DOHH2 (cell line): ENCODE data around the gene IFI44L.

Experiments
- H3F3A ChIP-seq: fragments of 200-600 bp; sonication (generic), shearing (Covaris generic); 2 replicates; pipeline ENCODE4 v1.6.0; 2016; ENCODE audit warnings: antibody characterized with exemption, mild to moderate bottlenecking; ENCODE audit not compliant: control insufficient read depth, insufficient read depth
- H3K27ac ChIP-seq: fragments of 200-600 bp; sonication (generic); 2 replicates; pipeline ENCODE4 v1.5.1; 2014; ENCODE audit warnings: low read depth, mild to moderate bottlenecking, low read length, moderate library complexity
- H3K27me3 ChIP-seq: fragments of 200-600 bp; sonication (generic); 2 replicates; pipeline ENCODE4 v1.6.1; 2014; ENCODE audit warnings: mild to moderate bottlenecking, low read length, mixed read lengths; ENCODE audit not compliant: control insufficient read depth
- H3K36me3 ChIP-seq: fragments of 200-600 bp; sonication (generic); 2 replicates; pipeline ENCODE4 v1.6.1; 2014; ENCODE audit warnings: mild to moderate bottlenecking, low read length, moderate library complexity, mixed read lengths; ENCODE audit not compliant: control insufficient read depth
- H3K4me1 ChIP-seq: fragments of 200-600 bp; sonication (generic); 2 replicates; pipeline ENCODE4 v1.6.1; 2014; ENCODE audit warnings: mild to moderate bottlenecking, low read length, mixed read lengths; ENCODE audit not compliant: control insufficient read depth
- H3K4me2 ChIP-seq: fragments of 200-600 bp; sonication (generic); 2 replicates; pipeline ENCODE4 v1.6.0; 2014; ENCODE audit warnings: mild to moderate bottlenecking, low read length, moderate library complexity
- H3K4me3 ChIP-seq: fragments of 200-600 bp; sonication (generic); 2 replicates; pipeline ENCODE4 v1.5.1; 2014; ENCODE audit warnings: mild to moderate bottlenecking, low read length, mixed read lengths
- H3K79me2 ChIP-seq: fragments of 200-600 bp; sonication (generic); 2 replicates; pipeline ENCODE4 v1.6.1; 2014; ENCODE audit warnings: mild to moderate bottlenecking, low read length, mixed read lengths; ENCODE audit not compliant: control insufficient read depth
- H3K9me2 ChIP-seq: fragments of 200-600 bp; sonication (generic); replicated peaks from 2 replicates; pipeline ENCODE4 v1.6.1; 2014; ENCODE audit warnings: mild to moderate bottlenecking, low read length, mixed read lengths; ENCODE audit not compliant: control insufficient read depth
- H3K9me3 ChIP-seq: fragments of 200-600 bp; sonication (generic); 2 replicates; pipeline ENCODE4 v1.6.1; 2014; ENCODE audit warnings: antibody characterized with exemption, low read length, mixed read lengths; ENCODE audit not compliant: control insufficient read depth, insufficient read depth
- H4K20me1 ChIP-seq: fragments of 200-600 bp; sonication (generic); 2 replicates; pipeline ENCODE4 v1.6.0; 2014; ENCODE audit warnings: low read depth, mild to moderate bottlenecking, antibody characterized with exemption, low read length, moderate library complexity; ENCODE audit not compliant: control insufficient read depth, insufficient read depth
- EZH2phosphoT487 ChIP-seq: fragments of 200-600 bp; sonication (generic); IDR thresholded peaks from 2 replicates; pipeline ENCODE4 v1.6.1; 2017; ENCODE audit warnings: borderline replicate concordance, mild to moderate bottlenecking, antibody characterized with exemption, low read length, moderate library complexity, mixed read lengths
- TF ChIP-seq, protein P1 (sequence below): fragments of 200-600 bp; sonication (generic); IDR thresholded peaks from one replicate; pipeline ENCODE4 v1.5.1; 2014; ENCODE audit warnings: antibody characterized with exemption, mild to moderate bottlenecking, low read depth, low read length; ENCODE audit not compliant: poor library complexity, severe bottlenecking

IFI44L gene

DNA sequence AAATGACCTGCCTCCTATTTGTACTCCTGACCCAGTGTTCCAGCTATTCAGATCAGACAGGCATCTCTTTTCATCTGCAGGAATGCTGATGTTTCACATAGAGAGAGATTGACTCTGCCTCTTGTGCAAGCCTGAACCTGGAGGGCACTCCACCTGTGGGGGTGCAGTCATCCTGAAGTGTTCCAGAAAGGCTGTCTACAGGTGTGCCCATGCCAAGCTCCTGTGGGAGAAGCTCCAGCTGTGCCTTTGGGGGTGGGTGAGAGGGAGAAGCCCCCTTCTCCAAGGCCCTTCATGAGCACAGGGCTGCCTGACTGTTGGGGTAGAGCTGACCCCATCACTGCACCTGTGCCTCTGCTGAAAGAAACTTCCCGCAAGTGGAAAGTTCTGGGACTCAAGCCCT is 52.2 kb downstream of the IFI44L start:
- Histone ChIP-seq H3K27ac (no peak overlapping the region), H3K79me2 (no peaks in the 10 kb centered on the region), H3K9me2 (no peaks in the 10 kb centered on the region), H3K27me3 (no peaks in the 10 kb centered on the region), H3K4me3 (no peak overlapping the region), H3K4me2 (no peak overlapping the region), H3F3A (no peaks in the 10 kb centered on the region), H3K4me1 (no peaks in the 10 kb centered on the region), H4K20me1 (no peaks in the 10 kb centered on the region), H3K36me3 (no peaks in the 10 kb centered on the region), H3K9me3 (no peaks in the 10 kb centered on the region)
- TF ChIP-seq EZH2phosphoT487: no peak
- TF ChIP-seq, protein P1, sequence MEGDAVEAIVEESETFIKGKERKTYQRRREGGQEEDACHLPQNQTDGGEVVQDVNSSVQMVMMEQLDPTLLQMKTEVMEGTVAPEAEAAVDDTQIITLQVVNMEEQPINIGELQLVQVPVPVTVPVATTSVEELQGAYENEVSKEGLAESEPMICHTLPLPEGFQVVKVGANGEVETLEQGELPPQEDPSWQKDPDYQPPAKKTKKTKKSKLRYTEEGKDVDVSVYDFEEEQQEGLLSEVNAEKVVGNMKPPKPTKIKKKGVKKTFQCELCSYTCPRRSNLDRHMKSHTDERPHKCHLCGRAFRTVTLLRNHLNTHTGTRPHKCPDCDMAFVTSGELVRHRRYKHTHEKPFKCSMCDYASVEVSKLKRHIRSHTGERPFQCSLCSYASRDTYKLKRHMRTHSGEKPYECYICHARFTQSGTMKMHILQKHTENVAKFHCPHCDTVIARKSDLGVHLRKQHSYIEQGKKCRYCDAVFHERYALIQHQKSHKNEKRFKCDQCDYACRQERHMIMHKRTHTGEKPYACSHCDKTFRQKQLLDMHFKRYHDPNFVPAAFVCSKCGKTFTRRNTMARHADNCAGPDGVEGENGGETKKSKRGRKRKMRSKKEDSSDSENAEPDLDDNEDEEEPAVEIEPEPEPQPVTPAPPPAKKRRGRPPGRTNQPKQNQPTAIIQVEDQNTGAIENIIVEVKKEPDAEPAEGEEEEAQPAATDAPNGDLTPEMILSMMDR: no peak

DNA sequence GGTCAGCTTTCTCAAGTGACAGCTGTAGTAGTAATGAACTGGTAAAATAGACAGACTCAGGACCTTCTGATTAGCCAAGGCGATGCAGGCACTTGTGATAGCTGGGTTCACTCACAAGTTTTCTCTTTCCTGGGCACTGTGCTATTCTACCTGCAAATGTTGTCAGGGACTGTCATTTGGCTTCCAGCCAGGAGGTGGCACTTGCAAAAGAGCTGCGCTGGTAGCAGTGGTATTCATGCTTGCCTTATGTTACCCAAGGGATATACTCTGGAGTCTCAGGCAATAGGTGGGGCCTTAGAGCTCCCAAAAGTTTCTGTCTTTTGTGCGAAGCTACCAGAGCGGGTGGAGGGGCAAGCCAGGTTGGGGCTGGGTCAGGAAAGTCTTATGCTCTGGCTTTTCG is 52.9 kb downstream of the IFI44L start:
- no peak for TF ChIP-seq EZH2phosphoT487
- TF ChIP-seq, protein P1: peak; percentile 32
- Histone ChIP-seq H3K4me1 (no peaks in the 10 kb centered on the region), H3K4me3 (no peak overlapping the region)

DNA sequence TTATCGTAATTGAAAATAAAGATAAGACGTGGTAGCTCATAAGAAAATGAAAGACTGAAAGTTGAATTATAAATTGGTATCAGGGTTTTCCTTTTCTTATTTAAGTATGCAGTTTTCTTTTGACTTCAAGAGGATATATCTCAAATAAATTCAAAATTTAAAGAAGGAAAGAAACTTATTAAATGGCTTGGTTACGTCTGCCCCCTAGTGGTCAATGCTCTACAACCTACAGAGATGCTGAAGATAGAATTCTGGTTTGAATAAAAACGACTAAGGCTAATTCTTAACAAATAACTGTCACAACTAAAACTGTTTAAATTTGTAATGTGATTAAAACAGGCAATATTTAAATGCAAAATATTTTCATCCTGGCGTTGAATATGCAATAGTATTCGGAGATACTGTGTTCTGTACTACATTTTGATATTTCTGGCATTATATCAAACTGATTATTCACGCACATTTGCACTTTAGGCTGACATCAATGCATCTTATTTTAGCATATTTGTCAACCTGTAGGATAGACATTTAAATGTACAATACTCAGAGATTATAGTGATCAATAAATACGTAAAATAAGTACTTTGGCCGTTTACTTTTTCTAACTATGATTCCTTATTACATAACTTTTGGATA is 56.2 kb downstream of the IFI44L start:
- no peaks in the 10 kb centered on the region for H3F3A ChIP-seq
- no peaks in the 10 kb centered on the region for H3K9me3 ChIP-seq
- H3K79me2 ChIP-seq: no peaks in the 10 kb centered on the region
- no peak for TF ChIP-seq EZH2phosphoT487
- TF ChIP-seq, protein P1: peak; percentile 78
- H4K20me1 ChIP-seq: no peaks in the 10 kb centered on the region
- no peak overlapping the region for H3K4me2 ChIP-seq
- H3K4me1 ChIP-seq: no peaks in the 10 kb centered on the region
- H3K27me3 ChIP-seq: no peaks in the 10 kb centered on the region
- no peaks in the 10 kb centered on the region for H3K9me2 ChIP-seq
- no peaks in the 10 kb centered on the region for H3K36me3 ChIP-seq
- no peak overlapping the region for H3K4me3 ChIP-seq
- no peak overlapping the region for H3K27ac ChIP-seq

More for the DNA sequence above, 52.9 kb downstream of the IFI44L start:
- Histone ChIP-seq H3K27me3 (no peaks in the 10 kb centered on the region), H3F3A (no peaks in the 10 kb centered on the region), H3K9me3 (no peaks in the 10 kb centered on the region), H3K4me2 (no peak overlapping the region), H3K27ac (no peak overlapping the region), H4K20me1 (no peaks in the 10 kb centered on the region), H3K36me3 (no peaks in the 10 kb centered on the region), H3K79me2 (no peaks in the 10 kb centered on the region), H3K9me2 (no peaks in the 10 kb centered on the region)
